Stomach (tissue), 9 donors: ENCODE measurements around the gene CIAO3. TPM values are rescaled to one million over a fixed set of nuclear protein-coding genes. Genes with fewer than 3 reads are reported as not detected.
A peak's percentile ranks its signal among the peaks of the same experiment; 100 is the strongest.

Experiments used
- DNase-seq, 2 donors: peaks; one replicate each; pipeline versions ENCODE4 v3.0.0 to v3.0.0-alpha.2; 2013 to 2019
- H3K27ac ChIP-seq, 5 donors: fragments of 200-600 bp in 4 of 5; sonication (generic) in 4 of 5; one replicate each; pipeline ENCODE4 v1.5.1; 2013 to 2019; ENCODE audit warnings: mild to moderate bottlenecking in 1 of 5, moderate library complexity in 1 of 5
- H3K27me3 ChIP-seq, 3 donors: fragments of 200-600 bp; sonication (generic); one replicate each; pipeline ENCODE4 v1.5.1; 2017 to 2019; ENCODE audit warnings: mixed run types in 1 of 3
- H3K36me3 ChIP-seq, 4 donors: fragments of 200-600 bp; sonication (generic); 1 replicate in 3 of 4; 2 replicates in 1 of 4; pipeline ENCODE4 v1.5.1; 2016 to 2019
- H3K4me1 ChIP-seq, 4 donors: fragments of 200-600 bp; sonication (generic); one replicate each; pipeline ENCODE4 v1.5.1; 2016 to 2019
- H3K4me3 ChIP-seq, 4 donors: fragments of 200-600 bp; sonication (generic) in 3 of 4; one replicate each; pipeline ENCODE4 v1.5.1; 2016 to 2019; ENCODE audit warnings: mild to moderate bottlenecking in 1 of 4
- H3K9me3 ChIP-seq, 4 donors: fragments of 200-600 bp; sonication (generic); one replicate each; pipeline ENCODE4 v1.5.1; 2016 to 2019
- EP300 ChIP-seq: sonication (generic); formaldehyde crosslinking; IDR thresholded peaks from one replicate; pipeline ENCODE4 v1.6.1; 2017; ENCODE audit warnings: antibody characterized with exemption
- POLR2AphosphoS5 ChIP-seq, 3 donors: sonication (generic); formaldehyde crosslinking; IDR thresholded peaks; one replicate each; pipeline ENCODE4 v1.6.1; 2016; ENCODE audit warnings: antibody characterized with exemption in 3 of 3
- WGBS, 5 donors: extraction: QIAGEN DNeasy Blood & Tissue Kit in 3 of 5; methylation state at CpG; one replicate each; pipeline versions ENCODE4 v1.1.5 to v1.1.7; 2013 to 2018; 5-methylcytosine and 5-hydroxymethylcytosine counted together
- intact Hi-C: fragments of 100-400 bp; cut with DNase I; formaldehyde crosslinking; loops from one replicate; pipeline ENCODE4 v1.15.1; 2023; ENCODE audit warnings: low total_unique reads
- polyA plus RNA-seq, 3 donors: library from polyadenylated mRNA; stranded (reverse); fragments of 200-250 nt; gene quantifications; one replicate each; pipeline ENCODE4 v1.2.3, GENCODE V29; 2013
- small RNA-seq, 4 donors: library from RNA; depleted of rRNA; stranded (forward); fragments of <200 nt; gene quantifications; one replicate each; pipeline ENCODE3, GENCODE V24; 2016
- total RNA-seq, 5 donors: library from RNA; depleted of rRNA; stranded (reverse); fragments of >200 nt; gene quantifications; one replicate each; pipeline versions ENCODE4 v1.1.0 to v1.2.3, GENCODE V29; 2014 to 2016
- donor health status: healthy with polysubstance abuse.
- donor health status: Bipolar disorder and iron deficiency.
- donor health status: healthy.

The CIAO3 gene
- total and polyA plus RNA-seq, 8 donors, result 22.8 to 145 (median 49.6) TPM

DNA sequence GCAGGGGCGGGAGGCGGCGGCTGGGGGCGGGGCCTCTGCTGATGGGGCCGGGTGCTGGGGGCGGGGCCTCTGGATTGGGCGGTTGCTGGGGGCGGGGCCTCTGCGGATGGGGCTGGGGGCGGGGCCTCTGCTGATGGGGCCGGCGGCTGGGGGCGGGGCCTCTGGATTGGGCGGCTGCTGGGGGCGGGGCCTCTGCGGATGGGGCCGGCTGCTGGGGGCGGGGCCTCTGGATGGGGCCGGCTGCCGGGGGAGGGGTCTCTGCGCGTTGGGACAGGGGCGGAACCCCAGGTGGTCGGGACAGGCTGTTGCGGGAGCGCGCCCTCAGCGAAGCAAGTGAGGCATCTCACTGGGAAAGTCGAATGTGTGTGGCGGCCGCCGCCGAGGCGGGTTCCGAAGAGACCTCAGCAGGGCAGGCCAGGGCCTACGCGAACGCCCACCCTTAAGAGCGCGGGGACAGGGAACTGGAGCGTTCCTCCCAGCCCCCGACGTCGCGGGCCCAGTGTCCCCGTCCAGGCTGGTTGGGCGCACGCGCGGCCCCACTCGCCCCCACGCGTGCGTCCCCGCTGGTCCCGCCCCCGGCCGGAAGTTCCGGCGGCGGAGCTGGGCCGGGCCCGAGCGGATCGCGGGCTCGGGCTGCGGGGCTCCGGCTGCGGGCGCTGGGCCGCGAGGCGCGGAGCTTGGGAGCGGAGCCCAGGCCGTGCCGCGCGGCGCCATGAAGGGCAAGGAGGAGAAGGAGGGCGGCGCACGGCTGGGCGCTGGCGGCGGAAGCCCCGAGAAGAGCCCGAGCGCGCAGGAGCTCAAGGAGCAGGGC, 60.8 kb downstream of the CIAO3 start, which contains the start of gene STUB1:
Gene STUB1, plus strand, starts transcription at position 597 of the 811 bp plus-strand sequence. Its CDS starts 116 bp downstream, at position 713.
- peaks cover 57 to 82% (median 80%) of the 10 kb centered on the region in 4 donors for H3K4me1 ChIP-seq

More for the DNA sequence above, 60.8 kb downstream of the CIAO3 start, which contains the start of gene STUB1:
- intact Hi-C loops, result no loop called here
- Histone ChIP-seq H3K27me3 (peaks cover 0 to 16% (median 0%) of the 10 kb centered on the region in 3 donors), H3K36me3 (peaks cover 20 to 25% (median 21%) of the 10 kb centered on the region in 4 donors), H3K4me3 (peak within 1 kb of the TSS; percentile 88 to 93 (median 88)), H3K9me3 (no peaks in the 10 kb centered on the region), H3K27ac (peak within 1 kb of the TSS; percentile 93 to 97 (median 95))
- WGBS, 5 donors, result 0 to 1% (median 0%) methylated on average over 11 to 91 of the region's 91 CpGs
- peak; percentile 89 to 95 for DNase-seq
- TF ChIP-seq POLR2AphosphoS5 (IDR thresholded peaks at IDR 0.05) (peak; percentile 14 to 83 (median 66)), EP300 (no peak)

Small RNA genes lying within 50 kb of the gene (small RNA-seq; reads per million reads assigned to genes)
- gene MIR662, result 0 reads per million in 4 donors

Other genes with a start within 250 kb of the CIAO3 start
- gene CAPN15, start 213.3 kb downstream of the CIAO3 start, total RNA-seq, result 100 to 1,000 TPM in 1 of 5 donors, 10 to 100 TPM in 4; 25.2 to 235 (median 83.5) TPM
- gene CAPN15, start 213.3 kb downstream of the CIAO3 start, polyA plus RNA-seq, result 10 to 100 TPM; 29.3 to 33.2 (median 29.6) TPM
- gene PRR35, start 180.6 kb downstream of the CIAO3 start, total RNA-seq, result not detected
- gene PRR35, start 180.6 kb downstream of the CIAO3 start, polyA plus RNA-seq, result not detected
- gene NHLRC4, start 174.0 kb downstream of the CIAO3 start, total RNA-seq, result under 1 TPM in 2 of 5 donors, not detected in 3; 0.89 to 0.92 TPM
- gene NHLRC4, start 174.0 kb downstream of the CIAO3 start, polyA plus RNA-seq, result 1 to 10 TPM in 2 of 3 donors, under 1 TPM in 1; 0.35 to 1.4 (median 1.4) TPM
- gene PIGQ, start 171.0 kb downstream of the CIAO3 start, total RNA-seq, result 100 to 1,000 TPM in 2 of 5 donors, 10 to 100 TPM in 3; 14.3 to 217 (median 52.6) TPM
- gene PIGQ, start 171.0 kb downstream of the CIAO3 start, polyA plus RNA-seq, result 10 to 100 TPM; 30.1 to 46.5 (median 38.0) TPM
- 100 to 1,000 TPM in 1 of 5 donors, 10 to 100 TPM in 4; 17.6 to 101 (median 51.3) TPM for gene RAB40C, start 150.9 kb downstream of the CIAO3 start, total RNA-seq
- 10 to 100 TPM; 20.9 to 24.6 (median 22.1) TPM for gene RAB40C, start 150.9 kb downstream of the CIAO3 start, polyA plus RNA-seq
- 10 to 100 TPM in 1 of 5 donors, 1 to 10 TPM in 1, under 1 TPM in 2, not detected in 1; 0.14 to 25.8 (median 2.5) TPM for gene WFIKKN1, start 110.0 kb downstream of the CIAO3 start, total RNA-seq
- gene WFIKKN1, start 110.0 kb downstream of the CIAO3 start, polyA plus RNA-seq, result 1 to 10 TPM; 1.0 to 2.0 (median 1.5) TPM
- gene METTL26, start 104.7 kb downstream of the CIAO3 start, total RNA-seq, result 100 to 1,000 TPM in 2 of 5 donors, 10 to 100 TPM in 3; 17.3 to 271 (median 82.9) TPM
- 100 to 1,000 TPM; 177 to 234 (median 218) TPM for gene METTL26, start 104.7 kb downstream of the CIAO3 start, polyA plus RNA-seq
- 100 to 1,000 TPM in 1 of 5 donors, 10 to 100 TPM in 4; 14.0 to 440 (median 67.7) TPM for gene MCRIP2, start 99.2 kb downstream of the CIAO3 start, total RNA-seq
- 100 to 1,000 TPM in 2 of 3 donors, 10 to 100 TPM in 1; 83.2 to 109 (median 107) TPM for gene MCRIP2, start 99.2 kb downstream of the CIAO3 start, polyA plus RNA-seq
- gene WDR90, start 91.6 kb downstream of the CIAO3 start, total RNA-seq, result 100 to 1,000 TPM in 2 of 5 donors, 10 to 100 TPM in 3; 27.2 to 114 (median 30.9) TPM
- 10 to 100 TPM; 19.9 to 33.6 (median 22.0) TPM for gene WDR90, start 91.6 kb downstream of the CIAO3 start, polyA plus RNA-seq
- gene RHOT2, start 72.9 kb downstream of the CIAO3 start, total RNA-seq, result 100 to 1,000 TPM in 3 of 5 donors, 10 to 100 TPM in 2; 41.5 to 574 (median 171) TPM
- gene RHOT2, start 72.9 kb downstream of the CIAO3 start, polyA plus RNA-seq, result 100 to 1,000 TPM in 1 of 3 donors, 10 to 100 TPM in 2; 68.1 to 151 (median 68.8) TPM
- 10 to 100 TPM in 1 of 5 donors, 1 to 10 TPM in 2, not detected in 2; 1.3 to 48.7 (median 6.7) TPM for gene RHBDL1, start 65.3 kb downstream of the CIAO3 start, total RNA-seq
- gene RHBDL1, start 65.3 kb downstream of the CIAO3 start, polyA plus RNA-seq, result 1 to 10 TPM in 2 of 3 donors, not detected in 1; 2.1 to 3.3 TPM
- gene STUB1, start 60.6 kb downstream of the CIAO3 start, total RNA-seq, result 100 to 1,000 TPM in 3 of 5 donors, 10 to 100 TPM in 2; 43.5 to 307 (median 206) TPM
- 100 to 1,000 TPM; 123 to 183 (median 128) TPM for gene STUB1, start 60.6 kb downstream of the CIAO3 start, polyA plus RNA-seq
- gene JMJD8, start 56.7 kb downstream of the CIAO3 start, total RNA-seq, result 100 to 1,000 TPM in 4 of 5 donors, 10 to 100 TPM in 1; 24.2 to 229 (median 123) TPM
- 10 to 100 TPM; 27.6 to 44.2 (median 31.9) TPM for gene JMJD8, start 56.7 kb downstream of the CIAO3 start, polyA plus RNA-seq
- 10 to 100 TPM in 4 of 5 donors, 1 to 10 TPM in 1; 2.0 to 72.3 (median 27.4) TPM for gene WDR24, start 50.6 kb downstream of the CIAO3 start, total RNA-seq
- gene WDR24, start 50.6 kb downstream of the CIAO3 start, polyA plus RNA-seq, result 1 to 10 TPM; 4.7 to 6.7 (median 5.7) TPM
- gene FBXL16, start 35.2 kb downstream of the CIAO3 start, total RNA-seq, result under 1 TPM in 2 of 5 donors, not detected in 3; 0.37 to 0.72 TPM
- 1 to 10 TPM in 2 of 3 donors, under 1 TPM in 1; 0.61 to 3.6 (median 1.3) TPM for gene FBXL16, start 35.2 kb downstream of the CIAO3 start, polyA plus RNA-seq
- gene METRN, start 25.9 kb downstream of the CIAO3 start, total RNA-seq, result 10 to 100 TPM in 4 of 5 donors, 1 to 10 TPM in 1; 7.1 to 79.7 (median 20.4) TPM
- gene METRN, start 25.9 kb downstream of the CIAO3 start, polyA plus RNA-seq, result 10 to 100 TPM; 36.9 to 45.8 (median 39.4) TPM
- 100 to 1,000 TPM in 1 of 5 donors, 10 to 100 TPM in 3, 1 to 10 TPM in 1; 9.7 to 602 (median 44.9) TPM for gene ANTKMT, start 19.9 kb downstream of the CIAO3 start, total RNA-seq
- 10 to 100 TPM; 35.9 to 65.0 (median 58.0) TPM for gene ANTKMT, start 19.9 kb downstream of the CIAO3 start, polyA plus RNA-seq
- gene CCDC78, start 14.6 kb downstream of the CIAO3 start, total RNA-seq, result 10 to 100 TPM in 1 of 5 donors, 1 to 10 TPM in 1, not detected in 3; 1.3 to 14.3 TPM
- gene CCDC78, start 14.6 kb downstream of the CIAO3 start, polyA plus RNA-seq, result 1 to 10 TPM in 2 of 3 donors, not detected in 1; 1.3 to 1.7 TPM
- gene HAGHL, start 13.9 kb downstream of the CIAO3 start, total RNA-seq, result 10 to 100 TPM in 1 of 5 donors, 1 to 10 TPM in 2, not detected in 2; 3.3 to 19.9 (median 4.0) TPM
- 1 to 10 TPM; 3.1 to 7.9 (median 3.7) TPM for gene HAGHL, start 13.9 kb downstream of the CIAO3 start, polyA plus RNA-seq
- 10 to 100 TPM in 1 of 5 donors, 1 to 10 TPM in 3, not detected in 1; 1.6 to 41.5 (median 3.4) TPM for gene MSLN, start 19.7 kb upstream of the CIAO3 start, total RNA-seq
- gene MSLN, start 19.7 kb upstream of the CIAO3 start, polyA plus RNA-seq, result 10 to 100 TPM in 1 of 3 donors, 1 to 10 TPM in 1, under 1 TPM in 1; 0.92 to 83.7 (median 6.1) TPM
- gene RPUSD1, start 47.4 kb upstream of the CIAO3 start, total RNA-seq, result 10 to 100 TPM in 4 of 5 donors, 1 to 10 TPM in 1; 9.0 to 43.7 (median 37.9) TPM
- gene RPUSD1, start 47.4 kb upstream of the CIAO3 start, polyA plus RNA-seq, result 10 to 100 TPM; 16.4 to 22.9 (median 17.3) TPM
- 100 to 1,000 TPM in 1 of 5 donors, 10 to 100 TPM in 2, 1 to 10 TPM in 2; 2.9 to 143 (median 15.2) TPM for gene CHTF18, start 47.6 kb upstream of the CIAO3 start, total RNA-seq
- gene CHTF18, start 47.6 kb upstream of the CIAO3 start, polyA plus RNA-seq, result 10 to 100 TPM; 17.9 to 31.0 (median 25.1) TPM
- gene GNG13, start 59.7 kb upstream of the CIAO3 start, total RNA-seq, result not detected
- not detected for gene GNG13, start 59.7 kb upstream of the CIAO3 start, polyA plus RNA-seq
- 100 to 1,000 TPM in 1 of 5 donors, 10 to 100 TPM in 3, 1 to 10 TPM in 1; 7.6 to 121 (median 13.0) TPM for gene LMF1, start 230.0 kb upstream of the CIAO3 start, total RNA-seq
- 10 to 100 TPM; 15.3 to 25.5 (median 16.3) TPM for gene LMF1, start 230.0 kb upstream of the CIAO3 start, polyA plus RNA-seq
- 10 to 100 TPM in 1 of 5 donors, 1 to 10 TPM in 1, under 1 TPM in 1, not detected in 2; 0.45 to 15.1 (median 3.3) TPM for gene SOX8, start 240.8 kb upstream of the CIAO3 start, total RNA-seq
- gene SOX8, start 240.8 kb upstream of the CIAO3 start, polyA plus RNA-seq, result 1 to 10 TPM in 1 of 3 donors, under 1 TPM in 1, not detected in 1; 0.50 to 1.1 TPM